ENCODE results near the gene TMEM52.

DNA sequence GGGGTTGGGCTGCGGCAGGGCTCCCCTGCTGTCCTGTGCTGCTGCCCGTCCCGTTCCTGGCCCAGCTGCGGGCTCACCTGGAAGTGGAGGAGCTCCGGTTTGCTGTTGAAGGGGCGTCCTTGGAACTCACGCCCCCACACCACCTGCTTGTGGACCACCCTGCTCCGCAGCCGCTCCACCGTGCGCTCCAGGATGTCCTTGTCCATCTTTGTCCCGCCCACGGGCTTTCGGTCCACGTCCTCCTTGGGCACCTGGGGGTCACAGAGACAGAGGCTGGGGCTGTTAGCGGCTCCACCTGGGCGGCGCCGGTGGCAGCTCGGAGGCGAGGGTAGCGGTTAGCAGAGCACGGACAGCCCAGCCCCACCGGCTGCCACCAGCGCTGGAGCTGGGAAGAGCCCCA is 45.7 kb upstream of the TMEM52 start:
- no peak for TF ChIP-seq POLR2A (IDR thresholded peaks at IDR 0.05)
- TF ChIP-seq, protein P1, sequence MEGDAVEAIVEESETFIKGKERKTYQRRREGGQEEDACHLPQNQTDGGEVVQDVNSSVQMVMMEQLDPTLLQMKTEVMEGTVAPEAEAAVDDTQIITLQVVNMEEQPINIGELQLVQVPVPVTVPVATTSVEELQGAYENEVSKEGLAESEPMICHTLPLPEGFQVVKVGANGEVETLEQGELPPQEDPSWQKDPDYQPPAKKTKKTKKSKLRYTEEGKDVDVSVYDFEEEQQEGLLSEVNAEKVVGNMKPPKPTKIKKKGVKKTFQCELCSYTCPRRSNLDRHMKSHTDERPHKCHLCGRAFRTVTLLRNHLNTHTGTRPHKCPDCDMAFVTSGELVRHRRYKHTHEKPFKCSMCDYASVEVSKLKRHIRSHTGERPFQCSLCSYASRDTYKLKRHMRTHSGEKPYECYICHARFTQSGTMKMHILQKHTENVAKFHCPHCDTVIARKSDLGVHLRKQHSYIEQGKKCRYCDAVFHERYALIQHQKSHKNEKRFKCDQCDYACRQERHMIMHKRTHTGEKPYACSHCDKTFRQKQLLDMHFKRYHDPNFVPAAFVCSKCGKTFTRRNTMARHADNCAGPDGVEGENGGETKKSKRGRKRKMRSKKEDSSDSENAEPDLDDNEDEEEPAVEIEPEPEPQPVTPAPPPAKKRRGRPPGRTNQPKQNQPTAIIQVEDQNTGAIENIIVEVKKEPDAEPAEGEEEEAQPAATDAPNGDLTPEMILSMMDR (IDR thresholded peaks at IDR 0.05) = no peak

Data from ovary (tissue), 3 donors.